Measurements from ENCODE around the gene KCNJ6. TPM values are rescaled to one million over a fixed set of nuclear protein-coding genes. Genes with fewer than 3 reads are reported as not detected.
"Not testable (repeated sequence)": the region's sequence is repeated elsewhere in the genome, so short reads cannot be mapped to it uniquely, and the experiment has no call there.

The KCNJ6 gene
- total RNA-seq, result not detected

GRCh38 chr21:37916310-37917051 is at the start of gene KCNJ6:
Gene KCNJ6 (minus strand): TSS chr21:37916457. CDS start chr21:37840682, 75,775 bp downstream.
- no peak for DNase-seq (ENCODE audit: low spot score)
- peak; percentile 70 for ATAC-seq

- ATAC-seq, result no peak
Observed at GRCh38 chr21:37965088-37965805, 49.0 kb upstream of the KCNJ6 start.

GRCh38 chr21:37958537-37958936 is 42.3 kb upstream of the KCNJ6 start:
- DNase-seq (ENCODE audit: low spot score) (no peak), ATAC-seq (no peak)

More at GRCh38 chr21:37965088-37965805, 49.0 kb upstream of the KCNJ6 start:
- no peak for DNase-seq (ENCODE audit: low spot score)

GRCh38 chr21:37956772-37957171 is 40.5 kb upstream of the KCNJ6 start:
- ATAC-seq (no peak), DNase-seq (ENCODE audit: low spot score) (no peak)

- no peak for ATAC-seq
Observed at GRCh38 chr21:37945036-37945435, 28.8 kb upstream of the KCNJ6 start.

GRCh38 chr21:37944496-37944895 is 28.2 kb upstream of the KCNJ6 start:
- DNase-seq (ENCODE audit: low spot score) (no peak), ATAC-seq (no peak)

More at GRCh38 chr21:37945036-37945435, 28.8 kb upstream of the KCNJ6 start:
- no peak for DNase-seq (ENCODE audit: low spot score)

- DNase-seq (ENCODE audit: low spot score) (no peak), ATAC-seq (no peak)
Observed at GRCh38 chr21:37940691-37941090, 24.4 kb upstream of the KCNJ6 start.

- ATAC-seq, result no peak
Observed at GRCh38 chr21:37939838-37940237, 23.6 kb upstream of the KCNJ6 start.

GRCh38 chr21:37939251-37939650 is 23.0 kb upstream of the KCNJ6 start:
- ATAC-seq (no peak), DNase-seq (ENCODE audit: low spot score) (no peak)

More at GRCh38 chr21:37939838-37940237, 23.6 kb upstream of the KCNJ6 start:
- DNase-seq (ENCODE audit: low spot score), result no peak

- no peak for DNase-seq (ENCODE audit: low spot score)
- peak; percentile 36 for ATAC-seq
Observed at GRCh38 chr21:37937668-37938067, 21.4 kb upstream of the KCNJ6 start.

GRCh38 chr21:37936010-37936785 is 19.9 kb upstream of the KCNJ6 start:
- ATAC-seq (no peak), DNase-seq (ENCODE audit: low spot score) (no peak)

GRCh38 chr21:37932936-37933335 is 16.7 kb upstream of the KCNJ6 start:
- no peak for ATAC-seq
- DNase-seq (ENCODE audit: low spot score), result no peak

- DNase-seq (ENCODE audit: low spot score), result no peak
- no peak for ATAC-seq
Observed at GRCh38 chr21:37927711-37928110, 11.5 kb upstream of the KCNJ6 start.

GRCh38 chr21:37921091-37921490 is 4.8 kb upstream of the KCNJ6 start:
- DNase-seq (ENCODE audit: low spot score) (no peak), ATAC-seq (no peak)

GRCh38 chr21:37920302-37920701 is 4.0 kb upstream of the KCNJ6 start:
- ATAC-seq; DNase-seq (ENCODE audit: low spot score): not testable (repeated sequence)

GRCh38 chr21:37917612-37918011 is 1.4 kb upstream of the KCNJ6 start:
- ATAC-seq, result no peak
- DNase-seq (ENCODE audit: low spot score), result no peak

GRCh38 chr21:37915941-37916309 is 332 bp downstream of the KCNJ6 start:
- DNase-seq (ENCODE audit: low spot score) (no peak), ATAC-seq (peak; percentile 26)

- ATAC-seq (no peak), DNase-seq (ENCODE audit: low spot score) (no peak)
Observed at GRCh38 chr21:37915497-37915911, 753 bp downstream of the KCNJ6 start.

- ATAC-seq (no peak), DNase-seq (ENCODE audit: low spot score) (no peak)
Observed at GRCh38 chr21:37912616-37913015, 3.6 kb downstream of the KCNJ6 start.

- DNase-seq (ENCODE audit: low spot score), result no peak
- no peak for ATAC-seq
Observed at GRCh38 chr21:37909936-37910335, 6.3 kb downstream of the KCNJ6 start.

- no peak for ATAC-seq
- DNase-seq (ENCODE audit: low spot score), result no peak
Observed at GRCh38 chr21:37908691-37909090, 7.6 kb downstream of the KCNJ6 start.
